GM23338 (cell line): ENCODE data around the gene ZDBF2. TPM values are rescaled to one million over a fixed set of nuclear protein-coding genes. Genes with fewer than 3 reads are reported as not detected.

Experiments
- ATAC-seq: fragments of 200-7000 bp; cut with Tn5 transposase; 3 replicates; pipeline ENCODE4 v1.9.1; 2020
- DNase-seq: peaks from one replicate; pipeline ENCODE4 v3.0.0-alpha.2; 2015; ENCODE audit warnings: low spot score
- H2AFZ ChIP-seq: fragments of 200-600 bp; sonication (generic); 2 replicates; pipeline ENCODE4 v1.8.0; 2016; ENCODE audit warnings: antibody characterized with exemption, mild to moderate bottlenecking, moderate library complexity
- H3F3A ChIP-seq: fragments of 200-600 bp; sonication (generic); replicated peaks from 2 replicates; pipeline ENCODE4 v1.8.0; 2017; ENCODE audit warnings: antibody characterized with exemption, mixed run types, low read depth
- H3K27ac ChIP-seq: fragments of 200-600 bp; sonication (generic); 2 replicates; pipeline ENCODE4 v1.6.1; 2016; ENCODE audit warnings: low read depth
- H3K27me3 ChIP-seq: fragments of 200-600 bp; sonication (generic); 2 replicates; pipeline ENCODE4 v1.8.0; 2016; ENCODE audit warnings: mild to moderate bottlenecking, mixed run types, moderate library complexity; ENCODE audit not compliant: insufficient read depth
- H3K36me3 ChIP-seq: fragments of 200-600 bp; sonication (generic); 2 replicates; pipeline ENCODE4 v1.8.0; 2016; ENCODE audit warnings: mild to moderate bottlenecking; ENCODE audit not compliant: insufficient read depth
- H3K4me1 ChIP-seq: fragments of 200-600 bp; sonication (generic); 2 replicates; pipeline ENCODE4 v1.8.0; 2016; ENCODE audit warnings: mild to moderate bottlenecking, moderate library complexity; ENCODE audit not compliant: insufficient read depth
- H3K4me2 ChIP-seq: fragments of 200-600 bp; sonication (generic); 2 replicates; pipeline ENCODE4 v1.7.1; 2017; ENCODE audit warnings: mixed run types
- H3K4me3 ChIP-seq: fragments of 200-600 bp; sonication (generic); 2 replicates; pipeline ENCODE4 v1.6.1; 2016; ENCODE audit warnings: mixed run types
- H3K79me2 ChIP-seq: fragments of 200-600 bp; sonication (generic); replicated peaks from 2 replicates; pipeline ENCODE4 v1.8.0; 2017; ENCODE audit warnings: mild to moderate bottlenecking; ENCODE audit not compliant: insufficient read depth
- H3K9me2 ChIP-seq: fragments of 200-600 bp; sonication (generic); 2 replicates; pipeline ENCODE4 v1.8.0; 2017; ENCODE audit not compliant: insufficient read depth
- H4K20me1 ChIP-seq: fragments of 200-600 bp; sonication (generic); replicated peaks from 2 replicates; pipeline ENCODE4 v1.8.0; 2017; ENCODE audit warnings: mild to moderate bottlenecking; ENCODE audit not compliant: insufficient read depth
- H3K27ac Mint-ChIP-seq: 2 replicates; pipeline ENCODE4 v1.8.0; 2020; ENCODE audit warnings: inconsistent platforms, mild to moderate bottlenecking, moderate library complexity, mixed read lengths
- H3K27me3 Mint-ChIP-seq: 3 replicates; pipeline ENCODE4 v1.8.0; 2022; ENCODE audit warnings: low read depth, mild to moderate bottlenecking, moderate library complexity, mixed read lengths, inconsistent platforms; ENCODE audit not compliant: insufficient read depth, poor library complexity
- H3K36me3 Mint-ChIP-seq: 3 replicates; pipeline ENCODE4 v1.8.0; 2021; ENCODE audit warnings: low read depth, mild to moderate bottlenecking, inconsistent platforms, moderate library complexity, mixed read lengths
- H3K4me1 Mint-ChIP-seq: 3 replicates; pipeline ENCODE4 v1.8.0; 2020; ENCODE audit warnings: mild to moderate bottlenecking, inconsistent platforms, mixed read lengths
- H3K4me3 Mint-ChIP-seq: 3 replicates; pipeline ENCODE4 v1.8.0; 2021; ENCODE audit warnings: moderate library complexity, mild to moderate bottlenecking, inconsistent platforms, mixed read lengths
- H3K9me3 Mint-ChIP-seq: 3 replicates; pipeline ENCODE4 v1.8.0; 2020; ENCODE audit warnings: moderate library complexity, mild to moderate bottlenecking, inconsistent platforms, mixed read lengths
- ETS1 ChIP-seq: IDR thresholded peaks from 2 replicates; pipeline ENCODE4 v1.6.1; 2016; ENCODE audit warnings: antibody characterized with exemption
- EZH2 ChIP-seq: fragments of 200-600 bp; sonication (generic); IDR thresholded peaks from one replicate; pipeline ENCODE4 v1.8.0; 2017; ENCODE audit warnings: antibody characterized with exemption, mild to moderate bottlenecking, low read depth; ENCODE audit not compliant: unreplicated experiment
- JUNB ChIP-seq: IDR thresholded peaks from one replicate; pipeline ENCODE4 v1.6.1; 2016; ENCODE audit warnings: antibody characterized with exemption; ENCODE audit not compliant: unreplicated experiment
- NANOG ChIP-seq: IDR thresholded peaks from 2 replicates; pipeline ENCODE4 v1.6.1; 2016; ENCODE audit warnings: antibody characterized with exemption, borderline replicate concordance
- REST ChIP-seq: IDR thresholded peaks from one replicate; pipeline ENCODE4 v1.6.1; 2018; ENCODE audit warnings: antibody characterized with exemption; ENCODE audit not compliant: unreplicated experiment
- STAT1 ChIP-seq: IDR thresholded peaks from one replicate; pipeline ENCODE4 v1.6.1; 2016; ENCODE audit warnings: antibody characterized with exemption; ENCODE audit not compliant: unreplicated experiment
- ZNF114 ChIP-seq: fragments of 250-450 bp; sonication (Bioruptor Pico); IDR thresholded peaks from 2 replicates; pipeline ENCODE4 v1.5.0; 2020; ENCODE audit warnings: mild to moderate bottlenecking, moderate library complexity
- polyA plus RNA-seq: library from polyadenylated mRNA; unstranded; fragments of >200 nt; fragmentation: Nextera tagmentation; extraction: Ambion mirVana; gene quantifications from 2 replicates; pipeline ENCODE4 v1.2.1, GENCODE V29; 2016
- total RNA-seq: library from RNA; depleted of rRNA; stranded (reverse); fragments of >200 nt; shearing (Covaris generic); gene quantifications from 2 replicates; pipeline ENCODE4 v1.2.3, GENCODE V29; 2014

The ZDBF2 gene
- total and polyA plus RNA-seq, 2 experiments from 2014 or later = 7.6 to 41.1 TPM

DNA sequence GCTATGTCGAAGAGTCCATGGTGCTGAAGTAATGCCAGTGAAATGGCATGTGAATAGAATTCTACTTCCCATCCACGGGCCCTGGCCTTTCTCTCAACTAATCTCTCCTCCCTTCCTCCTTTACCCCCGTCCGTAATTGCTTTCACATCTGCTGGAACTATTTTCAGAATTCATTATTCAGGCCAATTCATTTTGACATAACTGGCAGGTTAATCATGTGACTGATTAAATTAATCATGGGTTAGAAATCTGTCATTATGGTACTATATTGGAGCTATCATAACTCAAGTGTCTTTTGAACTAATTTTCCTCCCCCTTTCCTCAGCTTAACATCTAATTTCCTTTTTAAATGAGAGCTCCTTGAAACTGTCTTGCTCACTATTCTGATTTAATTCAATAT lies 66.9 kb downstream of the ZDBF2 start:
- no peak for ATAC-seq
- no peaks in the 10 kb centered on the region for H3K4me1 Mint-ChIP-seq
- no peak overlapping the region for H3K4me3 Mint-ChIP-seq

GRCh38 chr2:206343144-206343543 lies 68.7 kb downstream of the ZDBF2 start:
- Mint-ChIP-seq H3K27ac (no peak overlapping the region), H3K9me3 (peaks cover 21% of the 10 kb centered on the region), H3K27me3 (no peaks in the 10 kb centered on the region), H3K36me3 (peaks cover 7% of the 10 kb centered on the region), H3K4me3 (no peak overlapping the region), H3K4me1 (no peaks in the 10 kb centered on the region)
- no peaks in the 10 kb centered on the region for H3K79me2 ChIP-seq
- ATAC-seq (no peak), DNase-seq (no peak)
- no peaks in the 10 kb centered on the region for H3K4me1 ChIP-seq
- no peaks in the 10 kb centered on the region for H3F3A ChIP-seq
- H3K27ac ChIP-seq = no peak overlapping the region
- no peak overlapping the region for H3K4me3 ChIP-seq
- H3K4me2 ChIP-seq = no peak overlapping the region
- H2AFZ ChIP-seq = no peak overlapping the region
- no peaks in the 10 kb centered on the region for H3K36me3 ChIP-seq
- no peaks in the 10 kb centered on the region for H3K27me3 ChIP-seq
- H3K9me2 ChIP-seq = no peaks in the 10 kb centered on the region
- H4K20me1 ChIP-seq = no peaks in the 10 kb centered on the region
- TF ChIP-seq REST (no peak), ZNF114 (CRISPR knock-in tag) (no peak)

More for the DNA sequence above, 66.9 kb downstream of the ZDBF2 start:
- Mint-ChIP-seq H3K9me3 (peaks cover 17% of the 10 kb centered on the region), H3K27me3 (no peaks in the 10 kb centered on the region), H3K27ac (no peak overlapping the region), H3K36me3 (peaks cover 6% of the 10 kb centered on the region)
- no peak overlapping the region for H3K27ac ChIP-seq
- no peaks in the 10 kb centered on the region for H4K20me1 ChIP-seq
- H3K9me2 ChIP-seq = no peaks in the 10 kb centered on the region
- H3K4me2 ChIP-seq = no peak overlapping the region
- TF ChIP-seq NANOG (no peak), EZH2 (no peak), JUNB (no peak), STAT1 (no peak), REST (no peak), ETS1 (no peak)
- H2AFZ ChIP-seq = no peak overlapping the region
- no peaks in the 10 kb centered on the region for H3K79me2 ChIP-seq
- no peaks in the 10 kb centered on the region for H3K4me1 ChIP-seq
- no peaks in the 10 kb centered on the region for H3K27me3 ChIP-seq
- no peaks in the 10 kb centered on the region for H3K36me3 ChIP-seq
- H3F3A ChIP-seq = no peaks in the 10 kb centered on the region
- H3K4me3 ChIP-seq = no peak overlapping the region
- no peak for DNase-seq
